HepG2 (cell line): ENCODE data around the gene FMOD. TPM values are rescaled to one million over a fixed set of nuclear protein-coding genes. Genes with fewer than 3 reads are reported as not detected.

ENCODE experiments used
- FIP1L1 ChIP-seq: fragments of 200-400 bp; formaldehyde crosslinking; IDR thresholded peaks from 2 replicates; pipeline ENCODE4 v1.6.1; 2018; ENCODE audit warnings: low read depth, mild to moderate bottlenecking, low read length, moderate library complexity, borderline replicate concordance; ENCODE audit not compliant: insufficient read depth
- MED13 ChIP-seq: sonication (generic); formaldehyde crosslinking; IDR thresholded peaks from 2 replicates; pipeline ENCODE4 v1.5.0; 2020; ENCODE audit warnings: missing genetic modification reagents
- NFE2 ChIP-seq: sonication (generic); formaldehyde crosslinking; IDR thresholded peaks from 2 replicates; pipeline ENCODE4 v1.4.0; 2020; ENCODE audit warnings: missing genetic modification reagents
- PAWR ChIP-seq: sonication (generic); formaldehyde crosslinking; IDR thresholded peaks from 2 replicates; pipeline ENCODE4 v1.4.0; 2020; ENCODE audit warnings: missing genetic modification reagents, mild to moderate bottlenecking, borderline replicate concordance
- PLRG1 ChIP-seq: fragments of 450-650 bp; conservative IDR thresholded peaks from 2 replicates; pipeline ENCODE4 v1.6.1; 2016
- SKI ChIP-seq: fragments of 450-650 bp; IDR thresholded peaks from one replicate; pipeline ENCODE4 v1.6.1; 2018; ENCODE audit warnings: mild to moderate bottlenecking; ENCODE audit not compliant: partially characterized antibody
- SYNCRIP ChIP-seq: fragments of 200-400 bp; formaldehyde crosslinking; IDR thresholded peaks from 2 replicates; pipeline ENCODE4 v1.6.1; 2018; ENCODE audit warnings: mild to moderate bottlenecking, low read depth, low read length; ENCODE audit not compliant: insufficient read depth
- TFAP4 ChIP-seq: sonication (generic); IDR thresholded peaks from 2 replicates; pipeline ENCODE4 v1.6.1; 2016; ENCODE audit warnings: low read depth, borderline replicate concordance
- ZBTB14 ChIP-seq: sonication (generic); formaldehyde crosslinking; IDR thresholded peaks from 2 replicates; pipeline ENCODE4 v1.4.0; 2020; ENCODE audit warnings: missing genetic modification reagents
- ZNF407 ChIP-seq: sonication (generic); formaldehyde crosslinking; IDR thresholded peaks from one replicate; pipeline ENCODE4 v1.5.1; 2020; ENCODE audit warnings: mild to moderate bottlenecking, missing genetic modification reagents; ENCODE audit errors: not compliant biosample characterization
- ZNF788 ChIP-seq: sonication (generic); formaldehyde crosslinking; IDR thresholded peaks from 2 replicates; pipeline ENCODE4 v1.5.0; 2020; ENCODE audit warnings: mild to moderate bottlenecking, missing genetic modification reagents, borderline replicate concordance
- ZNF841 ChIP-seq: sonication (generic); formaldehyde crosslinking; IDR thresholded peaks from 2 replicates; pipeline ENCODE4 v1.8.1; 2023; ENCODE audit warnings: missing genetic modification reagents, borderline replicate concordance
- polyA plus RNA-seq, 8 experiments: library from polyadenylated mRNA; depleted of rRNA in 3 of 8; stranded (reverse) in 7 of 8; unstranded in 1 of 8; fragments of >200 nt; fragmentation: Illumina TruSeq in 4 of 8; extraction: Trizol in 4 of 8; gene quantifications; 2 replicates each; pipeline versions ENCODE4 v1.2.1 to v1.2.3, GENCODE V29; 2011 to 2016; ENCODE audit warnings: low read depth in 4 of 8, missing spikeins in 1 of 8, mixed read lengths in 1 of 8; ENCODE audit not compliant: insufficient read depth in 1 of 8
- total RNA-seq, 5 experiments: library from RNA; depleted of rRNA; stranded (reverse); fragments of >200 nt; fragmentation: Illumina TruSeq; extraction: Trizol; gene quantifications; 2 replicates each; pipeline ENCODE4 v1.2.3, GENCODE V29; 2016; ENCODE audit warnings: low read depth in 1 of 5

The FMOD gene
- total and polyA plus RNA-seq, 2 of the 13 experiments (the other 11 are each of a cell fraction or from before 2014, with no cell fraction given): 0.08 TPM; not detected in 1

GRCh38 chr1:203296460-203297073, 54.4 kb downstream of the FMOD start (continued):
- no peak for TF ChIP-seq ZNF407 (CRISPR knock-in tag)
- TF ChIP-seq FIP1L1: no peak
- TF ChIP-seq ZNF841 (CRISPR knock-in tag): no peak
- TF ChIP-seq SYNCRIP: no peak
- no peak for TF ChIP-seq PLRG1
- TF ChIP-seq SKI: no peak
- TF ChIP-seq MED13 (CRISPR knock-in tag): no peak
- no peak for TF ChIP-seq NFE2
- TF ChIP-seq PAWR (CRISPR knock-in tag): no peak
- TF ChIP-seq TFAP4: no peak
- TF ChIP-seq ZNF788 (CRISPR knock-in tag): no peak
- TF ChIP-seq ZBTB14 (CRISPR knock-in tag): no peak
